Measurements from ENCODE around the gene GPC5. TPM values are rescaled to one million over a fixed set of nuclear protein-coding genes. Genes with fewer than 3 reads are reported as not detected.

Gene GPC5
- total and polyA plus RNA-seq, 9 of the 15 experiments (the other 6 are each of a cell fraction or from before 2014, with no cell fraction given), result 0.18 to 0.27 TPM; not detected in 7

- no peak for FAIRE-seq
- Histone ChIP-seq H3K4me2 (ENCODE audit: insufficient read depth, low read length) (no peak overlapping the region), H3K36me3 (ENCODE audit: control insufficient read depth, insufficient read depth, low read length) (no peaks in the 10 kb centered on the region), H2AFZ (ENCODE audit: low read depth, low read length) (no peak overlapping the region), H3K4me3 (no peak overlapping the region), H3K27ac (ENCODE audit: extremely low read depth, low read depth, low read length) (no peak overlapping the region), H3K9ac (ENCODE audit: insufficient read depth in 1 of 2, low read depth in 2 of 2, low read length in 2 of 2) (no peak overlapping the region), H3K79me2 (ENCODE audit: control insufficient read depth, insufficient read depth, low read length) (no peaks in the 10 kb centered on the region), H4K20me1 (replicated peaks; ENCODE audit: control insufficient read depth, insufficient read depth, low read length) (no peaks in the 10 kb centered on the region), H3K9me3 (replicated peaks; ENCODE audit: control insufficient read depth, insufficient read depth, low read depth, low read length) (no peaks in the 10 kb centered on the region), H3K4me1 (replicated peaks in 1 of 2; ENCODE audit: control insufficient read depth in 2 of 2, insufficient read depth in 2 of 2, low read length in 2 of 2) (no peaks in the 10 kb centered on the region), H3K9me1 (ENCODE audit: control insufficient read depth, insufficient read depth, low read length) (no peaks in the 10 kb centered on the region), H3K27me3 (ENCODE audit: control insufficient read depth in 2 of 2, insufficient read depth in 2 of 2, low read length in 2 of 2) (no peaks in the 10 kb centered on the region)
- no TSS peak for BruUV-seq (replicated peaks)
- CTCF ChIA-PET (ENCODE audit: low intra/inter-chr PET ratio), result no interaction called here
- DNase-seq (ENCODE audit: extremely low read depth in 1 of 4, low spot score in 3 of 4), result no peak
- in situ Hi-C loops (cut with MboI) (no loop called here), intact Hi-C loops (cut with micrococcal nuclease) (no loop called here)
- POLR2A ChIA-PET, result no interaction called here
- peak; percentile 37; the same call in 2 of the 3 replicates for ATAC-seq
- WGBS (ENCODE audit: insufficient coverage, low coverage, missing lambda C conversion rate), result 3% methylated on average over 2 of the region's 2 CpGs
- TF ChIP-seq BDP1 (IDR thresholded peaks at IDR 0.05; ENCODE audit: insufficient read depth, insufficient read length) (peak; percentile 17), RB1 (IDR thresholded peaks at IDR 0.05; ENCODE audit: low read depth) (no peak), MAFF (IDR thresholded peaks at IDR 0.05; ENCODE audit: low read length) (peak; percentile 44; the same call in 1 of the 2 replicates), ZNF184 (CRISPR knock-in tag; IDR thresholded peaks at IDR 0.05) (no peak), MAFK (IDR thresholded peaks at IDR 0.05; ENCODE audit: low read length) (peak; percentile 24; the same call in 1 of the 2 replicates), ATF6 (CRISPR knock-in tag; IDR thresholded peaks at IDR 0.05) (no peak), C11orf30 (IDR thresholded peaks at IDR 0.05; ENCODE audit: low read depth) (peak; percentile 66; the same call in 1 of the 2 replicates), MLLT1 (IDR thresholded peaks at IDR 0.05) (no peak), FOXJ2 (tag; IDR thresholded peaks at IDR 0.05) (0 out of 2 replicates have a peak, but pooled peaks have one; percentile 77), ZNF197 (CRISPR knock-in tag; IDR thresholded peaks at IDR 0.05; ENCODE audit: low read depth) (no peak)
Observed at GRCh38 chr13:92313382-92313781, 915.0 kb downstream of the GPC5 start.
